DND-41 (cell line): ENCODE results near the gene COBL.
A peak's percentile ranks its signal among the peaks of the same experiment; 100 is the strongest.

Experiments used
- ATAC-seq: fragments of 200-7000 bp; cut with Tn5 transposase; 3 replicates; pipeline ENCODE4 v1.9.1; 2021; ENCODE audit warnings: low read depth; ENCODE audit not compliant: insufficient read depth
- DNase-seq: peaks from one replicate; pipeline ENCODE4 v3.0.0-alpha.2; 2020
- H2AFZ ChIP-seq: 2 replicates; pipeline ENCODE4 v1.6.0; 2012; ENCODE audit warnings: low read depth, low read length
- H3K27ac ChIP-seq: 2 replicates; pipeline ENCODE4 v1.5.1; 2012; ENCODE audit warnings: low read length, inconsistent platforms
- H3K27me3 ChIP-seq: fragments of 200-600 bp; sonication (generic); 2 replicates; pipeline ENCODE4 v1.6.0; 2012; ENCODE audit warnings: low read length, mild to moderate bottlenecking, inconsistent platforms; ENCODE audit not compliant: insufficient read depth, poor library complexity
- H3K36me3 ChIP-seq: 2 replicates; pipeline ENCODE4 v1.5.1; 2012; ENCODE audit warnings: low read length, inconsistent platforms; ENCODE audit not compliant: insufficient read depth
- H3K4me1 ChIP-seq: 2 replicates; pipeline ENCODE4 v1.5.1; 2012; ENCODE audit warnings: mild to moderate bottlenecking, low read length; ENCODE audit not compliant: insufficient read depth
- H3K4me2 ChIP-seq: 2 replicates; pipeline ENCODE4 v1.6.0; 2012; ENCODE audit warnings: mild to moderate bottlenecking, moderate library complexity, low read length, inconsistent platforms; ENCODE audit not compliant: insufficient read depth
- H3K4me3 ChIP-seq, 2 experiments: fragments of 200-600 bp in 1 of 2; shearing (Covaris generic) in 1 of 2; 2 replicates each; pipeline ENCODE4 v1.5.1; 2012 to 2016; ENCODE audit warnings: inconsistent platforms in 2 of 2, low read length in 2 of 2, mild to moderate bottlenecking in 2 of 2, low read depth in 1 of 2, moderate library complexity in 1 of 2
- H3K79me2 ChIP-seq: 2 replicates; pipeline ENCODE4 v1.6.0; 2012; ENCODE audit warnings: low read length, inconsistent platforms; ENCODE audit not compliant: insufficient read depth
- H3K9ac ChIP-seq: 2 replicates; pipeline ENCODE4 v1.6.0; 2012; ENCODE audit warnings: low read depth, mild to moderate bottlenecking, inconsistent platforms, low read length, moderate library complexity
- H3K9me3 ChIP-seq: 2 replicates; pipeline ENCODE4 v1.5.1; 2012; ENCODE audit warnings: low read length, moderate library complexity, mild to moderate bottlenecking, inconsistent platforms; ENCODE audit not compliant: insufficient read depth, severe bottlenecking
- H4K20me1 ChIP-seq: 2 replicates; pipeline ENCODE4 v1.6.0; 2012; ENCODE audit warnings: low read length; ENCODE audit not compliant: insufficient read depth
- CTCF ChIP-seq: IDR thresholded peaks from 2 replicates; pipeline ENCODE4 v1.5.1; 2012; ENCODE audit warnings: borderline replicate concordance, low read length, moderate library complexity, mild to moderate bottlenecking; ENCODE audit not compliant: poor library complexity, severe bottlenecking; ENCODE audit errors: extremely low read depth
- EZH2 ChIP-seq: IDR thresholded peaks from 3 replicates; pipeline ENCODE4 v1.6.1; 2012; ENCODE audit warnings: borderline replicate concordance, low read depth, mild to moderate bottlenecking, moderate library complexity, low read length, inconsistent platforms; ENCODE audit not compliant: severe bottlenecking

Gene COBL

GRCh38 chr7:51161937-51162336, 154.7 kb downstream of the COBL start:
- no peak overlapping the region for H3K9ac ChIP-seq
- H2AFZ ChIP-seq, result no peak overlapping the region
- no peak overlapping the region for H3K4me3 ChIP-seq
- no peaks in the 10 kb centered on the region for H3K9me3 ChIP-seq
- H3K4me2 ChIP-seq, result no peak overlapping the region
- no peak overlapping the region for H3K27ac ChIP-seq
- H3K27me3 ChIP-seq, result no peaks in the 10 kb centered on the region
- TF ChIP-seq CTCF, result no peak
- no peak for TF ChIP-seq EZH2
- no peaks in the 10 kb centered on the region for H3K36me3 ChIP-seq
- no peaks in the 10 kb centered on the region for H3K79me2 ChIP-seq
- no peaks in the 10 kb centered on the region for H4K20me1 ChIP-seq
- no peak for ATAC-seq
- no peaks in the 10 kb centered on the region for H3K4me1 ChIP-seq
- no peak for DNase-seq

GRCh38 chr7:51160990-51161615, 155.5 kb downstream of the COBL start:
- H3K4me3 ChIP-seq, result no peak overlapping the region
- no peak overlapping the region for H3K4me2 ChIP-seq
- ATAC-seq, result peak; percentile 77

GRCh38 chr7:51160411-51160810, 156.2 kb downstream of the COBL start:
- Histone ChIP-seq H4K20me1 (no peaks in the 10 kb centered on the region), H3K9me3 (no peaks in the 10 kb centered on the region), H3K9ac (no peak overlapping the region), H3K79me2 (no peaks in the 10 kb centered on the region), H3K4me3 (no peak overlapping the region), H2AFZ (no peak overlapping the region), H3K27ac (no peak overlapping the region), H3K4me1 (no peaks in the 10 kb centered on the region), H3K4me2 (no peak overlapping the region), H3K36me3 (no peaks in the 10 kb centered on the region), H3K27me3 (no peaks in the 10 kb centered on the region)
- DNase-seq (no peak), ATAC-seq (no peak)
- TF ChIP-seq CTCF, result no peak
- TF ChIP-seq EZH2, result no peak

More at GRCh38 chr7:51160990-51161615, 155.5 kb downstream of the COBL start:
- H3K79me2 ChIP-seq, result no peaks in the 10 kb centered on the region
- no peaks in the 10 kb centered on the region for H3K36me3 ChIP-seq
- H3K9ac ChIP-seq, result no peak overlapping the region
- TF ChIP-seq EZH2, result no peak
- peak; percentile 94 for TF ChIP-seq CTCF
- peak; percentile 59 for DNase-seq
- H4K20me1 ChIP-seq, result no peaks in the 10 kb centered on the region
- no peaks in the 10 kb centered on the region for H3K27me3 ChIP-seq
- H3K9me3 ChIP-seq, result no peaks in the 10 kb centered on the region
- no peak overlapping the region for H2AFZ ChIP-seq
- H3K4me1 ChIP-seq, result no peaks in the 10 kb centered on the region
- no peak overlapping the region for H3K27ac ChIP-seq
